Neural progenitor cell (in vitro differentiated cells): ENCODE measurements around the gene SPDYE6. TPM values are rescaled to one million over a fixed set of nuclear protein-coding genes. Genes with fewer than 3 reads are reported as not detected.

Source experiments
- DNase-seq: peaks from one replicate; pipeline ENCODE4 v3.0.0-alpha.2; 2016; ENCODE audit warnings: low spot score
- H2AFZ ChIP-seq: fragments of 200-600 bp; sonication (generic); replicated peaks from 2 replicates; pipeline ENCODE4 v1.6.1; 2016; ENCODE audit warnings: antibody characterized with exemption
- H3F3A ChIP-seq: fragments of 200-600 bp; sonication (generic); 2 replicates; pipeline ENCODE4 v1.6.1; 2016; ENCODE audit warnings: antibody characterized with exemption, low read depth
- H3K27ac ChIP-seq: fragments of 200-600 bp; sonication (generic); 2 replicates; pipeline ENCODE4 v1.5.1; 2016; ENCODE audit warnings: mild to moderate bottlenecking
- H3K27me3 ChIP-seq: fragments of 200-600 bp; sonication (generic); 2 replicates; pipeline ENCODE4 v1.6.1; 2016; ENCODE audit warnings: mild to moderate bottlenecking, moderate library complexity
- H3K36me3 ChIP-seq: fragments of 200-600 bp; sonication (generic); 2 replicates; pipeline ENCODE4 v1.5.1; 2016
- H3K4me1 ChIP-seq: fragments of 200-600 bp; sonication (generic); 2 replicates; pipeline ENCODE4 v1.6.1; 2016; ENCODE audit warnings: mixed run types
- H3K4me2 ChIP-seq: fragments of 200-600 bp; sonication (generic); 2 replicates; pipeline ENCODE4 v1.6.1; 2016
- H3K4me3 ChIP-seq: fragments of 200-600 bp; sonication (generic); 2 replicates; pipeline ENCODE4 v1.5.1; 2016
- H3K79me2 ChIP-seq: fragments of 200-600 bp; sonication (generic); 2 replicates; pipeline ENCODE4 v1.6.1; 2016; ENCODE audit warnings: low read depth
- H3K9ac ChIP-seq: fragments of 200-600 bp; sonication (generic); 2 replicates; pipeline ENCODE4 v1.6.1; 2016
- H3K9me3 ChIP-seq: fragments of 200-600 bp; sonication (generic); 2 replicates; pipeline ENCODE4 v1.5.1; 2016; ENCODE audit warnings: low read depth
- H4K20me1 ChIP-seq: fragments of 200-600 bp; sonication (generic); 2 replicates; pipeline ENCODE4 v1.6.1; 2016; ENCODE audit warnings: low read depth
- H3K27ac Mint-ChIP-seq: 3 replicates; pipeline ENCODE4 v1.8.0; 2021; ENCODE audit warnings: mixed read lengths
- H3K27me3 Mint-ChIP-seq: 2 replicates; pipeline ENCODE4 v1.8.0; 2022; ENCODE audit warnings: low read depth, mild to moderate bottlenecking, inconsistent platforms, moderate library complexity, mixed read lengths; ENCODE audit not compliant: insufficient read depth
- H3K36me3 Mint-ChIP-seq: 3 replicates; pipeline ENCODE4 v1.8.0; 2021; ENCODE audit warnings: mixed read lengths
- H3K4me1 Mint-ChIP-seq: 3 replicates; pipeline ENCODE4 v1.8.0; 2021; ENCODE audit warnings: mixed read lengths
- H3K4me3 Mint-ChIP-seq: 3 replicates; pipeline ENCODE4 v1.8.0; 2021; ENCODE audit warnings: mild to moderate bottlenecking, moderate library complexity, mixed read lengths
- H3K9me3 Mint-ChIP-seq: 3 replicates; pipeline ENCODE4 v1.8.0; 2020; ENCODE audit warnings: mixed read lengths
- CTCF ChIP-seq: fragments of 200-600 bp; sonication (generic); IDR thresholded peaks from 2 replicates; pipeline ENCODE4 v1.5.1; 2017; ENCODE audit warnings: antibody characterized with exemption, mild to moderate bottlenecking
- EZH2 ChIP-seq: fragments of 200-600 bp; sonication (generic); IDR thresholded peaks from 2 replicates; pipeline ENCODE4 v1.6.1; 2017; ENCODE audit warnings: antibody characterized with exemption, mild to moderate bottlenecking, moderate library complexity
- EZH2phosphoT487 ChIP-seq: fragments of 200-600 bp; sonication (generic); IDR thresholded peaks from 2 replicates; pipeline ENCODE4 v1.6.1; 2017; ENCODE audit warnings: antibody characterized with exemption
- total RNA-seq: library from RNA; depleted of rRNA; stranded (reverse); fragments of >200 nt; gene quantifications from 2 replicates; pipeline ENCODE4 v1.2.3, GENCODE V29; 2015; ENCODE audit warnings: low replicate concordance

SPDYE6 gene
- total RNA-seq, 1 donor from 2014 or later: not detected

GRCh38 chr7:102313997-102314780, 42.1 kb downstream of the SPDYE6 start:
- H3K4me2 ChIP-seq: no peak overlapping the region
- no peak overlapping the region for H3K9ac ChIP-seq
- H3K4me1 Mint-ChIP-seq: no peaks in the 10 kb centered on the region
- H3K27me3 Mint-ChIP-seq: peaks cover 7% of the 10 kb centered on the region
- no peak overlapping the region for H3K27ac ChIP-seq
- H3F3A ChIP-seq: no peaks in the 10 kb centered on the region
- no peak overlapping the region for H3K4me3 ChIP-seq
- DNase-seq: no peak
- no peak for TF ChIP-seq EZH2phosphoT487
- no peak for TF ChIP-seq CTCF
- no peak for TF ChIP-seq EZH2
- no peak overlapping the region for H3K27ac Mint-ChIP-seq
- H3K36me3 ChIP-seq: no peaks in the 10 kb centered on the region
- H3K27me3 ChIP-seq: no peaks in the 10 kb centered on the region
- no peaks in the 10 kb centered on the region for H3K9me3 ChIP-seq
- H2AFZ ChIP-seq: no peak overlapping the region
- H3K36me3 Mint-ChIP-seq: peaks cover 5% of the 10 kb centered on the region
- H3K79me2 ChIP-seq: no peaks in the 10 kb centered on the region
- no peaks in the 10 kb centered on the region for H3K9me3 Mint-ChIP-seq
- no peaks in the 10 kb centered on the region for H4K20me1 ChIP-seq
- H3K4me3 Mint-ChIP-seq: no peak overlapping the region
- no peaks in the 10 kb centered on the region for H3K4me1 ChIP-seq

- H3K4me2 ChIP-seq: no peak overlapping the region
- no peak for TF ChIP-seq EZH2
- no peak for TF ChIP-seq EZH2phosphoT487
- no peak for TF ChIP-seq CTCF
- no peaks in the 10 kb centered on the region for H3K36me3 ChIP-seq
- H3K4me3 Mint-ChIP-seq: no peak overlapping the region
- H4K20me1 ChIP-seq: peaks cover 7% of the 10 kb centered on the region
- H3K27me3 ChIP-seq: no peaks in the 10 kb centered on the region
- no peaks in the 10 kb centered on the region for H3F3A ChIP-seq
- H2AFZ ChIP-seq: no peak overlapping the region
- peaks cover 3% of the 10 kb centered on the region for H3K4me1 ChIP-seq
- peaks cover 5% of the 10 kb centered on the region for H3K36me3 Mint-ChIP-seq
- no peak overlapping the region for H3K27ac ChIP-seq
- no peak overlapping the region for H3K9ac ChIP-seq
- H3K4me1 Mint-ChIP-seq: peaks cover 2% of the 10 kb centered on the region
- DNase-seq: no peak
- no peaks in the 10 kb centered on the region for H3K9me3 ChIP-seq
- no peaks in the 10 kb centered on the region for H3K79me2 ChIP-seq
- no peaks in the 10 kb centered on the region for H3K9me3 Mint-ChIP-seq
- peaks cover 7% of the 10 kb centered on the region for H3K27me3 Mint-ChIP-seq
- no peak overlapping the region for H3K27ac Mint-ChIP-seq
- no peak overlapping the region for H3K4me3 ChIP-seq
These were observed 43.9 kb downstream of the SPDYE6 start for GRCh38 chr7:102312317-102312716.

- no peak overlapping the region for H3K4me3 ChIP-seq
- H3K27me3 ChIP-seq: no peaks in the 10 kb centered on the region
- DNase-seq: peak; percentile 61
- TF ChIP-seq EZH2phosphoT487 (no peak), CTCF (no peak)
- H3K4me3 Mint-ChIP-seq: no peak overlapping the region
- H3F3A ChIP-seq: no peaks in the 10 kb centered on the region
- no peak overlapping the region for H3K27ac ChIP-seq
- H3K4me1 Mint-ChIP-seq: peaks cover 6% of the 10 kb centered on the region
- peaks cover 4% of the 10 kb centered on the region for H3K36me3 Mint-ChIP-seq
- H3K4me2 ChIP-seq: no peak overlapping the region
- H3K9me3 ChIP-seq: no peaks in the 10 kb centered on the region
- H3K79me2 ChIP-seq: no peaks in the 10 kb centered on the region
- no peak overlapping the region for H3K27ac Mint-ChIP-seq
- H2AFZ ChIP-seq: no peak overlapping the region
- no peaks in the 10 kb centered on the region for H3K9me3 Mint-ChIP-seq
- H3K36me3 ChIP-seq: no peaks in the 10 kb centered on the region
- no peak overlapping the region for H3K9ac ChIP-seq
- H3K27me3 Mint-ChIP-seq: peaks cover 7% of the 10 kb centered on the region
- H4K20me1 ChIP-seq: peaks cover 18% of the 10 kb centered on the region
- peaks cover 11% of the 10 kb centered on the region for H3K4me1 ChIP-seq
These were observed 45.8 kb downstream of the SPDYE6 start for GRCh38 chr7:102310414-102310815.
